GM23338 (cell line): ENCODE data around the gene FMN1. TPM values are rescaled to one million over a fixed set of nuclear protein-coding genes. Genes with fewer than 3 reads are reported as not detected.

Experiments
- ATAC-seq: fragments of 200-7000 bp; cut with Tn5 transposase; 3 replicates; pipeline ENCODE4 v1.9.1; 2020
- DNase-seq: peaks from one replicate; pipeline ENCODE4 v3.0.0-alpha.2; 2015; ENCODE audit warnings: low spot score
- H2AFZ ChIP-seq: fragments of 200-600 bp; sonication (generic); 2 replicates; pipeline ENCODE4 v1.8.0; 2016; ENCODE audit warnings: antibody characterized with exemption, mild to moderate bottlenecking, moderate library complexity
- H3F3A ChIP-seq: fragments of 200-600 bp; sonication (generic); replicated peaks from 2 replicates; pipeline ENCODE4 v1.8.0; 2017; ENCODE audit warnings: antibody characterized with exemption, mixed run types, low read depth
- H3K27ac ChIP-seq: fragments of 200-600 bp; sonication (generic); 2 replicates; pipeline ENCODE4 v1.6.1; 2016; ENCODE audit warnings: low read depth
- H3K27me3 ChIP-seq: fragments of 200-600 bp; sonication (generic); 2 replicates; pipeline ENCODE4 v1.8.0; 2016; ENCODE audit warnings: mild to moderate bottlenecking, mixed run types, moderate library complexity; ENCODE audit not compliant: insufficient read depth
- H3K36me3 ChIP-seq: fragments of 200-600 bp; sonication (generic); 2 replicates; pipeline ENCODE4 v1.8.0; 2016; ENCODE audit warnings: mild to moderate bottlenecking; ENCODE audit not compliant: insufficient read depth
- H3K4me1 ChIP-seq: fragments of 200-600 bp; sonication (generic); 2 replicates; pipeline ENCODE4 v1.8.0; 2016; ENCODE audit warnings: mild to moderate bottlenecking, moderate library complexity; ENCODE audit not compliant: insufficient read depth
- H3K4me2 ChIP-seq: fragments of 200-600 bp; sonication (generic); 2 replicates; pipeline ENCODE4 v1.7.1; 2017; ENCODE audit warnings: mixed run types
- H3K4me3 ChIP-seq: fragments of 200-600 bp; sonication (generic); 2 replicates; pipeline ENCODE4 v1.6.1; 2016; ENCODE audit warnings: mixed run types
- H3K79me2 ChIP-seq: fragments of 200-600 bp; sonication (generic); replicated peaks from 2 replicates; pipeline ENCODE4 v1.8.0; 2017; ENCODE audit warnings: mild to moderate bottlenecking; ENCODE audit not compliant: insufficient read depth
- H3K9me2 ChIP-seq: fragments of 200-600 bp; sonication (generic); 2 replicates; pipeline ENCODE4 v1.8.0; 2017; ENCODE audit not compliant: insufficient read depth
- H4K20me1 ChIP-seq: fragments of 200-600 bp; sonication (generic); replicated peaks from 2 replicates; pipeline ENCODE4 v1.8.0; 2017; ENCODE audit warnings: mild to moderate bottlenecking; ENCODE audit not compliant: insufficient read depth
- H3K27ac Mint-ChIP-seq: 2 replicates; pipeline ENCODE4 v1.8.0; 2020; ENCODE audit warnings: inconsistent platforms, mild to moderate bottlenecking, moderate library complexity, mixed read lengths
- H3K27me3 Mint-ChIP-seq: 3 replicates; pipeline ENCODE4 v1.8.0; 2022; ENCODE audit warnings: low read depth, mild to moderate bottlenecking, moderate library complexity, mixed read lengths, inconsistent platforms; ENCODE audit not compliant: insufficient read depth, poor library complexity
- H3K36me3 Mint-ChIP-seq: 3 replicates; pipeline ENCODE4 v1.8.0; 2021; ENCODE audit warnings: low read depth, mild to moderate bottlenecking, inconsistent platforms, moderate library complexity, mixed read lengths
- H3K4me1 Mint-ChIP-seq: 3 replicates; pipeline ENCODE4 v1.8.0; 2020; ENCODE audit warnings: mild to moderate bottlenecking, inconsistent platforms, mixed read lengths
- H3K4me3 Mint-ChIP-seq: 3 replicates; pipeline ENCODE4 v1.8.0; 2021; ENCODE audit warnings: moderate library complexity, mild to moderate bottlenecking, inconsistent platforms, mixed read lengths
- H3K9me3 Mint-ChIP-seq: 3 replicates; pipeline ENCODE4 v1.8.0; 2020; ENCODE audit warnings: moderate library complexity, mild to moderate bottlenecking, inconsistent platforms, mixed read lengths
- CREB1 ChIP-seq: fragments of 250-450 bp; sonication (Bioruptor Pico); IDR thresholded peaks from 2 replicates; pipeline ENCODE4 v1.5.0; 2020; ENCODE audit warnings: low read depth, mild to moderate bottlenecking, moderate library complexity
- EZH2phosphoT487 ChIP-seq: fragments of 200-600 bp; sonication (generic); IDR thresholded peaks from one replicate; pipeline ENCODE4 v1.8.1; 2018; ENCODE audit warnings: antibody characterized with exemption; ENCODE audit not compliant: unreplicated experiment
- JUNB ChIP-seq: IDR thresholded peaks from one replicate; pipeline ENCODE4 v1.6.1; 2016; ENCODE audit warnings: antibody characterized with exemption; ENCODE audit not compliant: unreplicated experiment
- POLR2AphosphoS5 ChIP-seq: IDR thresholded peaks from 2 replicates; pipeline ENCODE4 v1.6.1; 2016; ENCODE audit warnings: antibody characterized with exemption, low read depth
- STAT1 ChIP-seq: IDR thresholded peaks from one replicate; pipeline ENCODE4 v1.6.1; 2016; ENCODE audit warnings: antibody characterized with exemption; ENCODE audit not compliant: unreplicated experiment
- ZNF114 ChIP-seq: fragments of 250-450 bp; sonication (Bioruptor Pico); IDR thresholded peaks from 2 replicates; pipeline ENCODE4 v1.5.0; 2020; ENCODE audit warnings: mild to moderate bottlenecking, moderate library complexity
- ZNF331 ChIP-seq: fragments of 250-450 bp; sonication (Bioruptor Pico); IDR thresholded peaks from 2 replicates; pipeline ENCODE4 v1.5.0; 2020; ENCODE audit warnings: low read depth, mild to moderate bottlenecking, moderate library complexity
- polyA plus RNA-seq: library from polyadenylated mRNA; unstranded; fragments of >200 nt; fragmentation: Nextera tagmentation; extraction: Ambion mirVana; gene quantifications from 2 replicates; pipeline ENCODE4 v1.2.1, GENCODE V29; 2016
- total RNA-seq: library from RNA; depleted of rRNA; stranded (reverse); fragments of >200 nt; shearing (Covaris generic); gene quantifications from 2 replicates; pipeline ENCODE4 v1.2.3, GENCODE V29; 2014
- TF ChIP-seq, protein P1 (sequence below): fragments of 250-450 bp; sonication (Bioruptor Pico); IDR thresholded peaks from 2 replicates; pipeline ENCODE4 v1.5.0; 2020; ENCODE audit warnings: mild to moderate bottlenecking, moderate library complexity
- TF ChIP-seq, protein P2 (sequence below), 2 experiments: fragments of 200-600 bp in 1 of 2; sonication (generic) in 1 of 2; conservative IDR thresholded peaks; 2 replicates each; pipeline versions ENCODE4 v1.5.1 to v1.6.1; 2016 to 2017; ENCODE audit warnings: antibody characterized with exemption in 2 of 2, low read depth in 2 of 2, mild to moderate bottlenecking in 2 of 2, moderate library complexity in 1 of 2
- TF ChIP-seq, protein P3 (sequence below): IDR thresholded peaks from 2 replicates; pipeline ENCODE4 v1.6.1; 2016; ENCODE audit warnings: antibody characterized with exemption

The FMN1 gene
- total and polyA plus RNA-seq, 2 experiments from 2014 or later: 1.2 to 1.6 TPM

DNA sequence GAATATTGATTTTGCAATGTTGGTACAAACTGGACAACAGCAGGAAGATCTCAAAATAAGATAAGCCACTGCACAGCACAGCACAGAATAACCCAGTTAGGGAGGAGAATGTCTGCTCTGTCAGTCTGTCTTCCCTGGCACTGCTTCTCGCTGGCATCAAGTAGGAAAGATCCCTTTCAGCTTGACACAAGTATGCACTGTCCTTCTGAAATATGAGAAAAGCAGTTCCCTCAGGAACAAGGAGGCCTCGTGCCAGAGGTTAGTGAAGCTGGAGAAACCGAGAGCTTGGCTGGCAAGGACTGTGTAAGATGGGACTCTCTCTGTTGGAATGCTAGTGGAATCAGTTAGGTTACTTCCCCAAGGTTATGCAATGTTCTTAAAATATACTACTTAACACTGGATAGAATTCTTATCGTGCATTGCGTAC is 59.1 kb downstream of the FMN1 start:
- Mint-ChIP-seq H3K4me1 (no peaks in the 10 kb centered on the region), H3K4me3 (no peak overlapping the region), H3K36me3 (no peaks in the 10 kb centered on the region), H3K9me3 (no peaks in the 10 kb centered on the region), H3K27me3 (peaks cover 2% of the 10 kb centered on the region), H3K27ac (no peak overlapping the region)
- H3K9me2 ChIP-seq: no peaks in the 10 kb centered on the region
- no peak overlapping the region for H3K27ac ChIP-seq
- DNase-seq (no peak), ATAC-seq (no peak)
- no peaks in the 10 kb centered on the region; the same call in 1 of the 2 replicates for H3K4me1 ChIP-seq
- no peaks in the 10 kb centered on the region for H3K36me3 ChIP-seq
- no peak overlapping the region for H3K4me2 ChIP-seq
- H2AFZ ChIP-seq: no peak overlapping the region
- TF ChIP-seq ZNF331 (CRISPR knock-in tag) (no peak), EZH2phosphoT487 (no peak), STAT1 (no peak), CREB1 (CRISPR knock-in tag) (no peak), POLR2AphosphoS5 (no peak), JUNB (no peak), ZNF114 (no peak)
- TF ChIP-seq, protein P1, sequence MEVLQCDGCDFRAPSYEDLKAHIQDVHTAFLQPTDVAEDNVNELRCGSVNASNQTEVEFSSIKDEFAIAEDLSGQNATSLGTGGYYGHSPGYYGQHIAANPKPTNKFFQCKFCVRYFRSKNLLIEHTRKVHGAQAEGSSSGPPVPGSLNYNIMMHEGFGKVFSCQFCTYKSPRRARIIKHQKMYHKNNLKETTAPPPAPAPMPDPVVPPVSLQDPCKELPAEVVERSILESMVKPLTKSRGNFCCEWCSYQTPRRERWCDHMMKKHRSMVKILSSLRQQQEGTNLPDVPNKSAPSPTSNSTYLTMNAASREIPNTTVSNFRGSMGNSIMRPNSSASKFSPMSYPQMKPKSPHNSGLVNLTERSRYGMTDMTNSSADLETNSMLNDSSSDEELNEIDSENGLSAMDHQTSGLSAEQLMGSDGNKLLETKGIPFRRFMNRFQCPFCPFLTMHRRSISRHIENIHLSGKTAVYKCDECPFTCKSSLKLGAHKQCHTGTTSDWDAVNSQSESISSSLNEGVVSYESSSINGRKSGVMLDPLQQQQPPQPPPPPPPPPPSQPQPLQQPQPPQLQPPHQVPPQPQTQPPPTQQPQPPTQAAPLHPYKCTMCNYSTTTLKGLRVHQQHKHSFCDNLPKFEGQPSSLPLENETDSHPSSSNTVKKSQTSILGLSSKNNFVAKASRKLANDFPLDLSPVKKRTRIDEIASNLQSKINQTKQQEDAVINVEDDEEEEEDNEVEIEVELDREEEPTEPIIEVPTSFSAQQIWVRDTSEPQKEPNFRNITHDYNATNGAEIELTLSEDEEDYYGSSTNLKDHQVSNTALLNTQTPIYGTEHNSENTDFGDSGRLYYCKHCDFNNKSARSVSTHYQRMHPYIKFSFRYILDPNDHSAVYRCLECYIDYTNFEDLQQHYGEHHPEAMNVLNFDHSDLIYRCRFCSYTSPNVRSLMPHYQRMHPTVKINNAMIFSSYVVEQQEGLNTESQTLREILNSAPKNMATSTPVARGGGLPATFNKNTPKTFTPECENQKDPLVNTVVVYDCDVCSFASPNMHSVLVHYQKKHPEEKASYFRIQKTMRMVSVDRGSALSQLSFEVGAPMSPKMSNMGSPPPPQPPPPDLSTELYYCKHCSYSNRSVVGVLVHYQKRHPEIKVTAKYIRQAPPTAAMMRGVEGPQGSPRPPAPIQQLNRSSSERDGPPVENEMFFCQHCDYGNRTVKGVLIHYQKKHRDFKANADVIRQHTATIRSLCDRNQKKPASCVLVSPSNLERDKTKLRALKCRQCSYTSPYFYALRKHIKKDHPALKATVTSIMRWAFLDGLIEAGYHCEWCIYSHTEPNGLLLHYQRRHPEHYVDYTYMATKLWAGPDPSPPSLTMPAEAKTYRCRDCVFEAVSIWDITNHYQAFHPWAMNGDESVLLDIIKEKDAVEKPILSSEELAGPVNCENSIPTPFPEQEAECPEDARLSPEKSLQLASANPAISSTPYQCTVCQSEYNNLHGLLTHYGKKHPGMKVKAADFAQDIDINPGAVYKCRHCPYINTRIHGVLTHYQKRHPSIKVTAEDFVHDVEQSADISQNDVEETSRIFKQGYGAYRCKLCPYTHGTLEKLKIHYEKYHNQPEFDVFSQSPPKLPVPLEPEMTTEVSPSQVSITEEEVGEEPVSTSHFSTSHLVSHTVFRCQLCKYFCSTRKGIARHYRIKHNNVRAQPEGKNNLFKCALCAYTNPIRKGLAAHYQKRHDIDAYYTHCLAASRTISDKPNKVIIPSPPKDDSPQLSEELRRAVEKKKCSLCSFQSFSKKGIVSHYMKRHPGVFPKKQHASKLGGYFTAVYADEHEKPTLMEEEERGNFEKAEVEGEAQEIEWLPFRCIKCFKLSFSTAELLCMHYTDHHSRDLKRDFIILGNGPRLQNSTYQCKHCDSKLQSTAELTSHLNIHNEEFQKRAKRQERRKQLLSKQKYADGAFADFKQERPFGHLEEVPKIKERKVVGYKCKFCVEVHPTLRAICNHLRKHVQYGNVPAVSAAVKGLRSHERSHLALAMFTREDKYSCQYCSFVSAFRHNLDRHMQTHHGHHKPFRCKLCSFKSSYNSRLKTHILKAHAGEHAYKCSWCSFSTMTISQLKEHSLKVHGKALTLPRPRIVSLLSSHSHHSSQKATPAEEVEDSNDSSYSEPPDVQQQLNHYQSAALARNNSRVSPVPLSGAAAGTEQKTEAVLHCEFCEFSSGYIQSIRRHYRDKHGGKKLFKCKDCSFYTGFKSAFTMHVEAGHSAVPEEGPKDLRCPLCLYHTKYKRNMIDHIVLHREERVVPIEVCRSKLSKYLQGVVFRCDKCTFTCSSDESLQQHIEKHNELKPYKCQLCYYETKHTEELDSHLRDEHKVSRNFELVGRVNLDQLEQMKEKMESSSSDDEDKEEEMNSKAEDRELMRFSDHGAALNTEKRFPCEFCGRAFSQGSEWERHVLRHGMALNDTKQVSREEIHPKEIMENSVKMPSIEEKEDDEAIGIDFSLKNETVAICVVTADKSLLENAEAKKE (CRISPR knock-in tag): no peak
- TF ChIP-seq, protein P2, sequence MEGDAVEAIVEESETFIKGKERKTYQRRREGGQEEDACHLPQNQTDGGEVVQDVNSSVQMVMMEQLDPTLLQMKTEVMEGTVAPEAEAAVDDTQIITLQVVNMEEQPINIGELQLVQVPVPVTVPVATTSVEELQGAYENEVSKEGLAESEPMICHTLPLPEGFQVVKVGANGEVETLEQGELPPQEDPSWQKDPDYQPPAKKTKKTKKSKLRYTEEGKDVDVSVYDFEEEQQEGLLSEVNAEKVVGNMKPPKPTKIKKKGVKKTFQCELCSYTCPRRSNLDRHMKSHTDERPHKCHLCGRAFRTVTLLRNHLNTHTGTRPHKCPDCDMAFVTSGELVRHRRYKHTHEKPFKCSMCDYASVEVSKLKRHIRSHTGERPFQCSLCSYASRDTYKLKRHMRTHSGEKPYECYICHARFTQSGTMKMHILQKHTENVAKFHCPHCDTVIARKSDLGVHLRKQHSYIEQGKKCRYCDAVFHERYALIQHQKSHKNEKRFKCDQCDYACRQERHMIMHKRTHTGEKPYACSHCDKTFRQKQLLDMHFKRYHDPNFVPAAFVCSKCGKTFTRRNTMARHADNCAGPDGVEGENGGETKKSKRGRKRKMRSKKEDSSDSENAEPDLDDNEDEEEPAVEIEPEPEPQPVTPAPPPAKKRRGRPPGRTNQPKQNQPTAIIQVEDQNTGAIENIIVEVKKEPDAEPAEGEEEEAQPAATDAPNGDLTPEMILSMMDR (conservative IDR thresholded peaks at IDR 0.05; ENCODE audit: low read depth in 2 of 2): no peak
- TF ChIP-seq, protein P3, sequence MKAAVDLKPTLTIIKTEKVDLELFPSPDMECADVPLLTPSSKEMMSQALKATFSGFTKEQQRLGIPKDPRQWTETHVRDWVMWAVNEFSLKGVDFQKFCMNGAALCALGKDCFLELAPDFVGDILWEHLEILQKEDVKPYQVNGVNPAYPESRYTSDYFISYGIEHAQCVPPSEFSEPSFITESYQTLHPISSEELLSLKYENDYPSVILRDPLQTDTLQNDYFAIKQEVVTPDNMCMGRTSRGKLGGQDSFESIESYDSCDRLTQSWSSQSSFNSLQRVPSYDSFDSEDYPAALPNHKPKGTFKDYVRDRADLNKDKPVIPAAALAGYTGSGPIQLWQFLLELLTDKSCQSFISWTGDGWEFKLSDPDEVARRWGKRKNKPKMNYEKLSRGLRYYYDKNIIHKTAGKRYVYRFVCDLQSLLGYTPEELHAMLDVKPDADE: no peak
- H3K27me3 ChIP-seq: no peaks in the 10 kb centered on the region
- no peaks in the 10 kb centered on the region for H3F3A ChIP-seq
- no peaks in the 10 kb centered on the region for H4K20me1 ChIP-seq
- no peaks in the 10 kb centered on the region for H3K79me2 ChIP-seq
- no peak overlapping the region for H3K4me3 ChIP-seq
